GM19099 (cell line): Measurements from ENCODE around the gene MUC6.

Experiments
- POLR2A ChIP-seq: IDR thresholded peaks from 3 replicates; pipeline ENCODE4 v1.6.1; 2011; ENCODE audit warnings: low read depth; ENCODE audit not compliant: insufficient read length; ENCODE audit errors: extremely low read depth

The MUC6 gene

DNA sequence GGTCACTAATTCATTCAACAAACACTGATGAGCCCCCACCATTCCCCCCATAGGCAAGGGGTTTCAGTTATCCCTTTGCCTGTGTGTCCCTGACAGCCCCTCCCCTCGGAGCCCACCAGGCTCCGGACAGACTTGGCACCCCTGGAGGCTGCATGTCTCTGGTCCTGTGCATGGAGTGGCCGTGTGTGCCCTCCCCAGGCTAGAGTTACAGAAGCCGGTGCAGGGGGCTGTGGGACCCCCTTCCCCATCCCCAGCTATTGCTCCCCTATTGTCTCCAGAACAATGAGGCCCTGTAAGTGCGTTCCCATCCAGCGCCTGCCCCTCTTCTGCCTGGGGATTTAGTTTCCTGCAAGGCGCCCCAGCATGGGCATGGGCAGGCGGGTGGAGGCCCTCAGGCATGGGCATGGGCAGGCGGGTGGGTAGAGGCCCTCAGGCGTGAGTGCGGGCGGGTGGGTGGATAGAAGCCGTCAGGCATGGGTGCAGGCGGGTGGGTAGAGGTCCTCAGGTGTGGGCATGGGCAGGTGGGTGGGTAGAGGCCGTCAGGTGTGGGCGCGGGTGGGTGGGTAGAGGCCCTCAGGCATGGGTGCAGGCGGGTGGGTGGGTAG lies 39.6 kb upstream of the MUC6 start:
- TF ChIP-seq POLR2A, result no peak

GRCh38 chr11:1075341-1075911 lies 38.9 kb upstream of the MUC6 start:
- no peak for TF ChIP-seq POLR2A

DNA sequence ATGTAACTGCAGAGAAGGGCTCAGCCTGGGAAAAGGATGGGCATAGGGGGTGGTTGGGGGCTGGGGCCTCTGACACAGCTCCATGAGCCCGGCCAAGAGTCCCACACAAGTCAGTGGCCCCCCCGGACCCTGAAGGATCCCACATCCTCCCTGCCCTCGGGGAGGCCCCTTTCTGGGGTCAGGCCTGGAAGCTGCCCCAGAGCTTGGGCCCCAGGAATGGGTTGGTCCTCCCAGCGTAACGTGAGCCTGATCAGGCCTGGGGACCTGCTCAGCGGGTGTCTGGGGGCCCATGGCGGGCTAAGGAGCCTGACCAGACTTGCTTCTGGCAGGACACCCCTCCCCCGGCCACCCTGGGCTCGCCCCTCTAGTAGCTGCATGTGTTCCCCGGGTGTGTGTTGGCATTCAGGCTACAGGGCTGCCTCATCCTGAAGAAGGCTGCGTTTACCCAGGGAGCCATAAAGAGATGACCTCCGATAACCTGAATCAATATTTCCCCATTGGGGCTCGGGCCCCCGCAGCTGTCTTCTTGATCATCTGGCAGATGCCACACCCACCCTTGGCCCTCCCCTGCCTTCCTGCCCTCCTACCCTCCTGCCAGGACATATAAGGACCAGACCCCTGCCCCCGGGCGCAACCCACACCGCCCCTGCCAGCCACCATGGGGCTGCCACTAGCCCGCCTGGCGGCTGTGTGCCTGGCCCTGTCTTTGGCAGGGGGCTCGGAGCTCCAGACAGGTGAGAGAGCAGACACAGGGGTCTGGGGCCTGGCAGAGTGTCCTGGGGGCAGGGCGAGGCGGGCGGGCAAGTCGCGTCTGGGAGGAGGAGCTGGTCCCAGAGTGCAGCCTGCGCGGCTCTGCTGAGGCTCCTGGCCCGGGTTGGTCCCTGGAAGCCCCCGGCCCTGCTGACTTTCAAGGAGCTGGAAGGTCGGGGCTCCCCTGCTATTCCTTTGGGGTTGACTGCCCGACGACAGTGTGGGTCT lies 38.0 kb upstream of the MUC6 start, which contains the start of gene MUC2:
TSS of gene MUC2 (plus strand) at position 631 of the 978 bp plus-strand sequence.
- no peak for TF ChIP-seq POLR2A

- TF ChIP-seq POLR2A, result no peak
Measured at GRCh38 chr11:1073851-1074243, 37.3 kb upstream of the MUC6 start.

GRCh38 chr11:1073261-1073724 lies 36.8 kb upstream of the MUC6 start:
- no peak for TF ChIP-seq POLR2A

DNA sequence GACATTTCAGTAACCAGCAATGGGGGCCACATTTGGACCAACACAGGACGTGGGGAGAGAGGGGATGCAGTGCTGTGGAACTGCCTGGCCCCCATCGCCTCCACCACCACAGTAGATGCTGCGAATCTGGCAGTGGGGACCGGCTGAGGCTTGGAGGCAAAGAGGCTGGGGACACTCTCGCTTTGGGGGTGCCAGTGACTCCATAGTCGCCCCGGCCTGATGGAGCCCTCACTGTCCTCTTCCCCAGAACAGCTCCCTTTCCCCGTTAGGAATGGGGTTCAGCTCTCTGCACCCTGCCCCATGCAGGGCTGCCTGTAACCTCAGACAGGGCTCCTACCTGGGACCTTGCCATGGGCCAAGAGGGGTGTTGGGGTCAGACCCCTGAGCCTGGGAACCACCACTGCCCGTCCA lies 36.3 kb upstream of the MUC6 start:
- no peak for TF ChIP-seq POLR2A

DNA sequence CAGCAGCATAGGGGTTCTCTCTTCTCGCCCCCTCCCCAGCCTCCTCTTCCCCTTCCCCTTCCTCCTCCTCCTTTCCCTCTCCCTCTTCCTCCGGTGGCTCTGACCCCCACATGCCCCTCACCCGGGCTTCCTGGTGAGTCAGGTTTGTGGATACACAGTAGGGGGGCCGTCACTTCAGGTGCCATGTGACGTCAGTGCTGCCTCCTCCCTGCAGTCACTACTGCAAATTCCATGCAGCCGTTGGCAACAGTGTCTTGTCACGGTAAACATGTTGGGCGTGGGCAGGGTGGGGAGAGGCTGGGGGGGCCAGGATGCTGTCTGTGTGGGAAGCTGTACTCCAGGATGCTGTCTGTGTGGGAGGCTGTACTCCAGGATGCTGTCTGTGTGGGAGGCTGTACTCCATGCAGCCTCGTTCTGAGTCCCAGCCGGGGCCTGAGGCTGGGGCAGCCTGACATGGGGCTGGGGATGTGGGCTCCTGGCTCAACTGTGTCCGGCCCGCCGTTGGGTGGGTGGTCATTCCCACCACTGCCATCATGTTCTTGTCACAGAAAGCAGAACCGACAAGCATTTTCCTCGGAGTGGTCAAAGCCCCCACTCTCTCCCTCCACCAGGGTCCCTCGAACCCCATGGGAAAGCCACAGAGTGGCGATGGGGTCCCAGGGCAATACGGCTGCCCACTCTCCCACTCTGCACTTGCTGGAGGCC lies 35.8 kb upstream of the MUC6 start:
- TF ChIP-seq POLR2A, result no peak

DNA sequence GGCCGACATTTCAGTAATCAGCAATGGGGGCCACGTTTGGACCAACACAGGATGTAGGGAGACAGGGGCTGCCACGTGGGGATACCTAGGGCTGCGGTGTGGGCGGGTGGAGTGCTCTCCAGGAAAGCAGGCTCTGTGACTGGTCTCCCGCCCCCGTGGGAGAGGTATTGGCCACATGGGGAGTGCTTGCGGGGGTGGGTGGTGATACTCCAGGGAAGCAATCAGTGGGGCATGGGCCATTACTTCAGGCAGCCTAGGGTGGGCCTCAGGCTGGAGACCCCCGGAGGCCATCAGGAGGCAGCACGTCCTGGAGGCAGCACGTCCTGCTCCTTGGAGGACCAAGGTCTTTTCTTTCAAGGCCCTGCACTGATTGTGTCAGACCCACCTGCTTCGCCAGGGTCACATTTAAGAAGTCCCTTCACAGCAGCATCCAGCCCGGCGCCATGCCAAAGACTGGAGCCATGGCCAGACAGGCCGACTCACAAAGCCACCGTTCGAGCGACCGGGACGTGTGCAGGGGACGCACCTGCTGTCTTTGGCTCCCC lies 35.1 kb upstream of the MUC6 start:
- no peak for TF ChIP-seq POLR2A

- no peak for TF ChIP-seq POLR2A
Measured at GRCh38 chr11:1070594-1071462, 34.3 kb upstream of the MUC6 start.

- no peak for TF ChIP-seq POLR2A
Measured at GRCh38 chr11:1069740-1070139, 33.2 kb upstream of the MUC6 start.

DNA sequence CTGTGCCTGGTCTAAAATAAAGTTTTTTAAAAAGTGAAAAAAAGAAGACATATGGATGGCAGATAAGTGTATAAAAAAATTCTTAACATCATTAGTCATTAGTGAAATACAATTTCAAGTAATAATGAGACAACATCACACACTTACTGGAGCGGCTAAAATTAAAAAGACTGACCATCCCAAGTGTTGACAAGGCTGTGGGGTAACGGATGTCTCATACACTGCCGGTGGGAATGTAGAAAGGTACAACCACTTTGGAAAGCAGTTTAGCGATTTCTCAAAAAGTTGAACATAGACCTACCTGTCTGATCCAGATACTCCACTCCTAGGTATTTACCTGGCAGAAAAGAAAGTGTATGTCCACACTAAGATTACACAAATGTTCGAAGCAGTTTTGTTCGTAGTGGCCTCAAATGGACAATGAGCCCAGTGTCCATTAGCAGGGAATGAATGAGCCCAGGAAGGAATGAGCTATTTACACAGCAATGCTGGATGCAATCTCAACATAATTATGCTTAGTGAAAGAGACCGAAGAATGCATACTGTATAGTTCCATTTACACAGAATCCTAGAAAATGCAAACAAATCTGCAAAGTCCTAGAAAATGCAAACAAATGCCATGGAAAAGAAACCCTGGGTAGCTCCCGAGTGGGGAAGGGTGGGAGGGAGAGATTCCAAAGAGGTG lies 31.4 kb upstream of the MUC6 start:
- TF ChIP-seq POLR2A, result no peak

DNA sequence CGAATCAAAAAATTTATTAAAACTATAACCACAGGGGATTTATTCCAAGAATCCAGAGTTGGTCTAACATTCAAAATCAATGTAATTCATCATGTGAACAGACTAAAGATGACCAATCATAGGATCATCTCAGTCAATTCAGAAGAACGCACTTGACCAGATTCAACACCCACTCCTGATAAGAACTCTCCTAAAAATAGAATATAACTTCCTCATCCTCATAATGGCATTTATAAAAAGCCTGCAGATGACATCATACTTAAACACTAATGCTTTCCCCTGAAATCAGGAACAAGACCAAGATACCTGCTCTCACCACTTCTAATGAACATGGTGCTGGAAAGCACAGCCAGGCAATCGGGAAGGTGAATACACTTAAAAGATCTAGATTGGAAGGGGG lies 27.6 kb upstream of the MUC6 start:
- no peak for TF ChIP-seq POLR2A

DNA sequence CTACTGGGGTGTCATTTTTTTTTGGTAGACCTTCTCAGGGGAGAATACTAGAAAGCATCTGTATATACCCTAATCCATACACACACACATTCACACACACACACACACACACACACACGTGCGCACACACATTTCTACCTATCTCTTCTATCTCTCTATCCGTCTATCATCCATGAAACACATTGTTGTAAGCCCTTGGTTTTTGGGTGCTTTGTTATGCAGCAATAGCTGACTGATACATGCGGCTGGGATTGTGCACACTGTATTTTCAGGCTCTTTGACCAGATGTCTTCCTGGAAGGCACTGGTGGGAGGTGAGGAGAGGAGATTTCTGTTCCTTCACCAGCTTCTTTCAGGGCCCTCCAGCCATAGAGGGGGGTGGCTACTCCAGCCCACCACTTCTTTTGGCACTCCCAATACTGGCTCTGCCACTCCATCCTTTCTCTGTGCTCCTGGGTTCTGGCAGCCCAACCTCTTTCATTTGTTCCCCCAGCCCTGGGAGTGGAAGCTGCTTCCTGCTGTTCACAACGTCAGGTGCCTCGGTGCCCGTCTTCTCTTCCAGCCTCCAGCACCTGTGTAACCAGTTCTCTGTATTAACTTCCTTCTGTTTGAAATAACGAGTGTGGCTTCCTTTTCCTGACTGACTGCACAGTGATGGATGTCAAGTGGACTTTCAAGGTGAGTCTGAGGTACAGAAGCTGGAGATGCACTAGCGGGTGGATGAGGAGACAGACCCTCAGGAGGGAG lies 25.7 kb upstream of the MUC6 start:
- no peak for TF ChIP-seq POLR2A
